Central memory CD8-positive, alpha-beta T cell (primary cell): ENCODE measurements around the gene NOTCH1.

ENCODE experiments used
- ATAC-seq: fragments of 150-1000 bp; cut with Tn5 transposase; replicated peaks from 2 replicates; pipeline ENCODE4 v1.10.0; 2022; ENCODE audit warnings: mild to moderate bottlenecking, moderate FRiP score, moderate number of reproducible peaks; ENCODE audit not compliant: poor library complexity, severe bottlenecking; ENCODE audit errors: extremely low read depth
- DNase-seq, 2 donors: peaks; one replicate each; pipeline ENCODE4 v3.0.0; 2021; ENCODE audit warnings: low spot score in 2 of 2
- H3K27ac Mint-ChIP-seq: one replicate; pipeline ENCODE4 v1.8.0; 2022; ENCODE audit warnings: low read depth, mild to moderate bottlenecking, moderate library complexity, mixed read lengths
- H3K27me3 Mint-ChIP-seq: one replicate; pipeline ENCODE4 v1.8.0; 2022; ENCODE audit warnings: mixed read lengths
- H3K36me3 Mint-ChIP-seq: one replicate; pipeline ENCODE4 v1.8.0; 2022; ENCODE audit warnings: mild to moderate bottlenecking, moderate library complexity, mixed read lengths; ENCODE audit not compliant: insufficient read depth
- H3K4me1 Mint-ChIP-seq: one replicate; pipeline ENCODE4 v1.8.0; 2022; ENCODE audit warnings: mixed read lengths
- H3K4me3 Mint-ChIP-seq: one replicate; pipeline ENCODE4 v1.8.0; 2022; ENCODE audit warnings: mild to moderate bottlenecking, moderate library complexity, mixed read lengths
- H3K9me3 Mint-ChIP-seq: one replicate; pipeline ENCODE4 v1.8.0; 2022; ENCODE audit warnings: mixed read lengths

Gene NOTCH1

GRCh38 chr9:136505406-136506403 is 40.1 kb downstream of the NOTCH1 start:
- Mint-ChIP-seq H3K27me3 (no peaks in the 10 kb centered on the region), H3K36me3 (peaks cover 31% of the 10 kb centered on the region), H3K4me3 (no peak overlapping the region), H3K27ac (no peak overlapping the region), H3K4me1 (no peaks in the 10 kb centered on the region), H3K9me3 (no peaks in the 10 kb centered on the region)
- ATAC-seq = no peak
- DNase-seq = no peak

GRCh38 chr9:136504512-136505348 is 41.1 kb downstream of the NOTCH1 start:
- Mint-ChIP-seq H3K4me3 (no peak overlapping the region), H3K27ac (no peak overlapping the region), H3K9me3 (no peaks in the 10 kb centered on the region), H3K4me1 (no peaks in the 10 kb centered on the region), H3K27me3 (no peaks in the 10 kb centered on the region), H3K36me3 (peaks cover 38% of the 10 kb centered on the region)
- ATAC-seq = no peak
- no peak for DNase-seq

GRCh38 chr9:136502940-136503550 is 42.8 kb downstream of the NOTCH1 start:
- H3K4me3 Mint-ChIP-seq = no peak overlapping the region
- DNase-seq (no peak), ATAC-seq (no peak)
- no peaks in the 10 kb centered on the region for H3K27me3 Mint-ChIP-seq
- H3K9me3 Mint-ChIP-seq = no peaks in the 10 kb centered on the region
- peaks cover 37% of the 10 kb centered on the region for H3K36me3 Mint-ChIP-seq
- no peaks in the 10 kb centered on the region for H3K4me1 Mint-ChIP-seq
- H3K27ac Mint-ChIP-seq = no peak overlapping the region

GRCh38 chr9:136502196-136502595 is 43.7 kb downstream of the NOTCH1 start:
- ATAC-seq (no peak), DNase-seq (no peak)
- no peak overlapping the region for H3K27ac Mint-ChIP-seq
- H3K9me3 Mint-ChIP-seq = no peaks in the 10 kb centered on the region
- no peaks in the 10 kb centered on the region for H3K4me1 Mint-ChIP-seq
- H3K36me3 Mint-ChIP-seq = peaks cover 32% of the 10 kb centered on the region
- H3K27me3 Mint-ChIP-seq = no peaks in the 10 kb centered on the region
- H3K4me3 Mint-ChIP-seq = no peak overlapping the region

DNA sequence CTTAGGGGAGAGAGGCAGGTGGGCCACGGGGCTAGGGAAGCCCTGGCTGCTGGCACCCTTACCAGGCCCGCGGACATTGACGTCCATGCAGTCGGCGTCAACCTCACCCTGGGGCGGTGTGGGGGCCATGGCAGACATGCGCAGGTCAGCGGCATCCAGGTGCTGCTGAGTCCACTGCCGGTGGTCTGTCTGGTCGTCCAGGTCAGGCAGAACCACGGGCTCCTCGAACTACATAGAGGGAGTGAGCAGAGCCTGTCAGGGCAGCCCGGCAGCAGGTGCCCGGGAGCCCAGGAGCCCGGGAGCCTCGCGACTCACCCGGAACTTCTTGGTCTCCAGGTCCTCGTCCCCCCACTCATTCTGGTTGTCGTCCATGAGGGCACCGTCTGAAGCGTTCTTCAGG is 44.2 kb downstream of the NOTCH1 start:
- ATAC-seq (no peak), DNase-seq (no peak)
- no peak overlapping the region for H3K27ac Mint-ChIP-seq
- no peaks in the 10 kb centered on the region for H3K27me3 Mint-ChIP-seq
- H3K36me3 Mint-ChIP-seq = peaks cover 31% of the 10 kb centered on the region
- H3K9me3 Mint-ChIP-seq = no peaks in the 10 kb centered on the region
- H3K4me3 Mint-ChIP-seq = no peak overlapping the region
- H3K4me1 Mint-ChIP-seq = no peaks in the 10 kb centered on the region

GRCh38 chr9:136499935-136500910 is 45.6 kb downstream of the NOTCH1 start:
- ATAC-seq (no peak), DNase-seq (no peak)
- no peaks in the 10 kb centered on the region for H3K4me1 Mint-ChIP-seq
- no peaks in the 10 kb centered on the region for H3K27me3 Mint-ChIP-seq
- no peak overlapping the region for H3K27ac Mint-ChIP-seq
- no peak overlapping the region for H3K4me3 Mint-ChIP-seq
- H3K9me3 Mint-ChIP-seq = no peaks in the 10 kb centered on the region
- peaks cover 35% of the 10 kb centered on the region for H3K36me3 Mint-ChIP-seq

DNA sequence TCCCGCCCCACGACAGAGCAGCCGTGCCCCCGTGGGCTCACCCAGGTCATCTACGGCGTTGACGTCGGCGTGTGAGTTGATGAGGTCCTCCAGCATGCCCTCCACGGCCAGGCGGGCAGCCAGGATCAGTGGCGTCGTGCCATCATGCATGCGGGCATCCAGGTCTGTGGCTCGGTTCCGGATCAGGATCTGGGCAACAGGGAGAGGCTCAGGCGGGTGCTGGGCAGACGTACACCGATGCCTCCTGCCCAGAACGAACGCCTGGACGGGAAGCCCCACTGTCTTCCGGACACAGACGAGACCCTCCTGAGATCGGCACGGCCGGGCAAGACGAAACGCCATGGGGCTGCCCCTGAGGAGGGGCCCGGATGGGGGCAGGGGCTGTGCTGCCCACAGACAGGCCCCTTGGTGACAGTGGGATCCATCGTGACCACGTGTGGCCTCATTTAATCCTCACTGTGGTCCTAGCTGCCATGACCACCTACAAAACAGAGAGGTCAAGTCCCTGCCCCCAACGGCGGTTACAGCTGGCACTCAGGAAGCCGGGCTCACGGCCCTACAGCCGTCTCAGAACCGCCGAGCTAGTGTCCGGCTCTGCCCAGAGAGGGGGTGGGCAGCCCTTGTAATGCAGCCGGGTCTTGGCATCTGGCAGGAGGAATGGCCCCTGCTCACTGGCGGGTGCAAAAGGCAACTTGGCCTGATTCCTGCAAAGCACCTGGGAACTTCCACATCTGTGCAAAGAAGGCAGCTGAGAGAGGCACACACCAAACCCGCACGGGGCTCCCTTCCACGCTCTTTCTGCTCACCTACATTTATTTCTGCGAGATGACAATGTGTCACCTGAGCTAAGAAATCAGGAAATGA is 46.5 kb downstream of the NOTCH1 start:
- ATAC-seq (no peak), DNase-seq (no peak)
- Mint-ChIP-seq H3K4me1 (no peaks in the 10 kb centered on the region), H3K36me3 (peaks cover 36% of the 10 kb centered on the region), H3K9me3 (no peaks in the 10 kb centered on the region), H3K4me3 (no peak overlapping the region), H3K27me3 (no peaks in the 10 kb centered on the region), H3K27ac (no peak overlapping the region)

- ATAC-seq = no peak
- Mint-ChIP-seq H3K36me3 (peaks cover 32% of the 10 kb centered on the region), H3K27me3 (no peaks in the 10 kb centered on the region), H3K4me3 (no peak overlapping the region), H3K9me3 (no peaks in the 10 kb centered on the region), H3K4me1 (no peaks in the 10 kb centered on the region), H3K27ac (no peak overlapping the region)
- DNase-seq = no peak
These were observed 47.7 kb downstream of the NOTCH1 start for GRCh38 chr9:136497916-136498695.

GRCh38 chr9:136496801-136497620 is 48.8 kb downstream of the NOTCH1 start:
- H3K9me3 Mint-ChIP-seq = no peaks in the 10 kb centered on the region
- peaks cover 29% of the 10 kb centered on the region for H3K36me3 Mint-ChIP-seq
- no peaks in the 10 kb centered on the region for H3K4me1 Mint-ChIP-seq
- ATAC-seq (no peak), DNase-seq (no peak)
- H3K27me3 Mint-ChIP-seq = no peaks in the 10 kb centered on the region
- H3K4me3 Mint-ChIP-seq = no peak overlapping the region
- H3K27ac Mint-ChIP-seq = no peak overlapping the region

DNA sequence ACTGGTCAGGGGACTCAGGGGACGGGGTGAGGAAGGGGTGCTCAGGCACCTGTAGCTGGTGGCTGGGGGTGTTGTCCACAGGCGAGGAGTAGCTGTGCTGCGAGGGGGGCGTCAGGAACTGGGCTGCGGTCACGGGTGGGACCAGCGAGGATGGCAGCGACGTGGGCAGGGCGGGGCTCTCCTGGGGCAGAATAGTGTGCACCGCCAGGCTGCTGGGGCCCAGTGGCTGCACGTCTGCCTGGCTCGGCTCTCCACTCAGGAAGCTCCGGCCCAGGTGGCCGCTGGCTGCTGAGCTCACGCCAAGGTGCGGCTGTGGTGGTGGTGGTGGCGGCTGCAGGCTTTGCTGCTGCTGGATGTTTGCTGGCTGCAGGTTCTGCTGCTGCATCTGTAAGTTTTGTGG is 49.7 kb downstream of the NOTCH1 start:
- H3K27me3 Mint-ChIP-seq = no peaks in the 10 kb centered on the region
- ATAC-seq (no peak), DNase-seq (no peak)
- no peaks in the 10 kb centered on the region for H3K4me1 Mint-ChIP-seq
- no peaks in the 10 kb centered on the region for H3K9me3 Mint-ChIP-seq
- H3K36me3 Mint-ChIP-seq = peaks cover 25% of the 10 kb centered on the region
- no peak overlapping the region for H3K27ac Mint-ChIP-seq
- H3K4me3 Mint-ChIP-seq = no peak overlapping the region
